Parathyroid adenoma (tissue), 2 donors: ENCODE data around the gene TSHR.

Experiments
- H2AFZ ChIP-seq: fragments of 300-600 bp; sonication (generic); one replicate; pipeline ENCODE4 v1.7.0; 2017; ENCODE audit warnings: antibody characterized with exemption, mild to moderate bottlenecking
- H3K27ac ChIP-seq: fragments of 300-600 bp; sonication (generic); one replicate; pipeline ENCODE4 v1.7.0; 2017
- H3K27me3 ChIP-seq: fragments of 300-600 bp; sonication (generic); one replicate; pipeline ENCODE4 v1.7.0; 2017; ENCODE audit warnings: low read length; ENCODE audit not compliant: control insufficient read depth, insufficient read depth
- H3K36me3 ChIP-seq: fragments of 300-600 bp; sonication (generic); one replicate; pipeline ENCODE4 v1.7.0; 2017; ENCODE audit warnings: low read length; ENCODE audit not compliant: control insufficient read depth, insufficient read depth
- H3K4me1 ChIP-seq: fragments of 300-600 bp; sonication (generic); one replicate; pipeline ENCODE4 v1.7.0; 2017; ENCODE audit warnings: control low read depth
- H3K4me2 ChIP-seq: fragments of 300-600 bp; sonication (generic); one replicate; pipeline ENCODE4 v1.7.0; 2017; ENCODE audit warnings: low read length
- H3K4me3 ChIP-seq: fragments of 300-600 bp; sonication (generic); one replicate; pipeline ENCODE4 v1.7.0; 2017; ENCODE audit warnings: low read depth, low read length
- H3K79me2 ChIP-seq: fragments of 300-600 bp; sonication (generic); one replicate; pipeline ENCODE4 v1.7.0; 2017; ENCODE audit warnings: control low read depth
- H3K9ac ChIP-seq: fragments of 300-600 bp; sonication (generic); one replicate; pipeline ENCODE4 v1.7.0; 2017; ENCODE audit warnings: mild to moderate bottlenecking
- H3K9me3 ChIP-seq: fragments of 300-600 bp; sonication (generic); one replicate; pipeline ENCODE4 v1.7.0; 2017; ENCODE audit warnings: low read length; ENCODE audit not compliant: control insufficient read depth
- TF ChIP-seq, protein P1 (sequence below): fragments of 300-600 bp; sonication (generic); IDR thresholded peaks from one replicate; pipeline ENCODE4 v1.7.0; 2017; ENCODE audit warnings: antibody characterized with exemption, mild to moderate bottlenecking
- donor health status: primary hyperparathyroidism.

Gene TSHR

GRCh38 chr14:81023095-81023710 is 67.8 kb downstream of the TSHR start:
- TF ChIP-seq, protein P1, sequence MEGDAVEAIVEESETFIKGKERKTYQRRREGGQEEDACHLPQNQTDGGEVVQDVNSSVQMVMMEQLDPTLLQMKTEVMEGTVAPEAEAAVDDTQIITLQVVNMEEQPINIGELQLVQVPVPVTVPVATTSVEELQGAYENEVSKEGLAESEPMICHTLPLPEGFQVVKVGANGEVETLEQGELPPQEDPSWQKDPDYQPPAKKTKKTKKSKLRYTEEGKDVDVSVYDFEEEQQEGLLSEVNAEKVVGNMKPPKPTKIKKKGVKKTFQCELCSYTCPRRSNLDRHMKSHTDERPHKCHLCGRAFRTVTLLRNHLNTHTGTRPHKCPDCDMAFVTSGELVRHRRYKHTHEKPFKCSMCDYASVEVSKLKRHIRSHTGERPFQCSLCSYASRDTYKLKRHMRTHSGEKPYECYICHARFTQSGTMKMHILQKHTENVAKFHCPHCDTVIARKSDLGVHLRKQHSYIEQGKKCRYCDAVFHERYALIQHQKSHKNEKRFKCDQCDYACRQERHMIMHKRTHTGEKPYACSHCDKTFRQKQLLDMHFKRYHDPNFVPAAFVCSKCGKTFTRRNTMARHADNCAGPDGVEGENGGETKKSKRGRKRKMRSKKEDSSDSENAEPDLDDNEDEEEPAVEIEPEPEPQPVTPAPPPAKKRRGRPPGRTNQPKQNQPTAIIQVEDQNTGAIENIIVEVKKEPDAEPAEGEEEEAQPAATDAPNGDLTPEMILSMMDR: no peak
- no peaks in the 10 kb centered on the region for H3K27me3 ChIP-seq
- H3K9ac ChIP-seq: no peak overlapping the region

DNA sequence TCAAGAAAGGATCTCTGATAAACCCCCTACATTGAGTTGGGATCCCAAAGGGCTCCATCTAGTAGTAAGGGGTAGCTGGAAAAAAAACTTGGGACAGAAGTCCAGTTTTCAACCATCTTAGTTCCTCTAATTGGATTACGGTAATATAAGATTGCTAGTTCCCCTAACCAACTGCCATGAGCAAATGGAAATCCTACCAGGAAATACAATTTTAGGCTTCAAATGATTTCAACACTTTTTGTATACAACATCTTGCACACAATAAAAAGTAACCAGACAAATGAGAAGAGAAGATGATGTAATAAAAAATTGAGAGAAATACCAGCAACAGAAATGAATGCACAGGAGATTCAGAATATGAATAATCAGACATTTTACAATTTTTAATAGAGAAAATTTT is 73.0 kb downstream of the TSHR start:
- Histone ChIP-seq H3K4me2 (no peak overlapping the region), H3K4me1 (no peaks in the 10 kb centered on the region), H2AFZ (no peak overlapping the region), H3K27me3 (no peaks in the 10 kb centered on the region), H3K79me2 (no peaks in the 10 kb centered on the region), H3K4me3 (no peak overlapping the region), H3K9ac (no peak overlapping the region), H3K9me3 (no peaks in the 10 kb centered on the region), H3K27ac (no peak overlapping the region), H3K36me3 (peaks cover 2% of the 10 kb centered on the region)
- TF ChIP-seq, protein P1: no peak

More at GRCh38 chr14:81023095-81023710, 67.8 kb downstream of the TSHR start:
- Histone ChIP-seq H3K36me3 (peaks cover 2% of the 10 kb centered on the region), H3K27ac (no peak overlapping the region), H3K79me2 (no peaks in the 10 kb centered on the region), H3K4me3 (no peak overlapping the region), H2AFZ (no peak overlapping the region), H3K4me1 (no peaks in the 10 kb centered on the region), H3K9me3 (no peaks in the 10 kb centered on the region), H3K4me2 (no peak overlapping the region)

- H3K36me3 ChIP-seq: peaks cover 2% of the 10 kb centered on the region
- no peak overlapping the region for H3K9ac ChIP-seq
- H3K27ac ChIP-seq: no peak overlapping the region
- H3K27me3 ChIP-seq: no peaks in the 10 kb centered on the region
- no peaks in the 10 kb centered on the region for H3K79me2 ChIP-seq
- no peak overlapping the region for H3K4me2 ChIP-seq
- TF ChIP-seq, protein P1: no peak
- no peaks in the 10 kb centered on the region for H3K4me1 ChIP-seq
- H3K4me3 ChIP-seq: no peak overlapping the region
- no peaks in the 10 kb centered on the region for H3K9me3 ChIP-seq
- H2AFZ ChIP-seq: no peak overlapping the region
These were observed 76.1 kb downstream of the TSHR start for GRCh38 chr14:81031488-81031887.

DNA sequence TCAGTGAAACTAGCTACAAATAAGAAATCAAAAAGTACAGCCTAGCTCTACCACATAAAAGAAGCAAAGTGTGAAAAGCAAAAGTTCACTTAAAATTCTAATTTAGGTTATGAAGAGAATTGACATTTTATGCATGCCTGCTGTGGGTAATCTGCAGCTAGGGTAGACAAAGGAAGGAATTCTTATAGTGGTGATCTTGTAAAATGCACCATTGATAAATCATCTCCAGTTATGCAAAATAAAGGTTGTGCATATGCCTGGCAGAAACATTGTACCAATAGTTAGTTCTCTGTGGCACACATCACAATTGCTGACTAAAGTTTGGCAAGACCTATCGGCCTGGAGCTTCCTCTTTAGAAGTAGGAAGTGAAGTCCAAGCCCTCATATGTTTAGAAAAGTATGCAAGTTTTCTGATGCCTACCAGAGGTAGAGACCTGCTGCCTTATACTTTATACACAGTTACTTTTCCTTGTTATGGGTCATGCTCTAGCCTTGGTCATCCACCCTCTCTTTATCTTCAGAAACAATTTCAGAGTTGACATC is 78.3 kb downstream of the TSHR start:
- Histone ChIP-seq H2AFZ (no peak overlapping the region), H3K36me3 (no peaks in the 10 kb centered on the region), H3K9me3 (no peaks in the 10 kb centered on the region), H3K27me3 (no peaks in the 10 kb centered on the region), H3K27ac (no peak overlapping the region), H3K79me2 (no peaks in the 10 kb centered on the region), H3K4me2 (no peak overlapping the region), H3K9ac (no peak overlapping the region), H3K4me3 (no peak overlapping the region), H3K4me1 (no peaks in the 10 kb centered on the region)
- TF ChIP-seq, protein P1: no peak

- H3K79me2 ChIP-seq: no peaks in the 10 kb centered on the region
- H3K9ac ChIP-seq: no peak overlapping the region
- no peak overlapping the region for H3K4me2 ChIP-seq
- no peak overlapping the region for H3K27ac ChIP-seq
- no peaks in the 10 kb centered on the region for H3K36me3 ChIP-seq
- H2AFZ ChIP-seq: no peak overlapping the region
- no peaks in the 10 kb centered on the region for H3K27me3 ChIP-seq
- TF ChIP-seq, protein P1: no peak
- H3K4me3 ChIP-seq: no peak overlapping the region
- H3K4me1 ChIP-seq: no peaks in the 10 kb centered on the region
- H3K9me3 ChIP-seq: no peaks in the 10 kb centered on the region
These were observed 87.0 kb downstream of the TSHR start for GRCh38 chr14:81042438-81042837.
